GM12878 (cell line): ENCODE measurements around the gene TRIM63.

Experiments
- BRCA1 ChIP-seq: IDR thresholded peaks from 2 replicates; pipeline ENCODE4 v1.6.1; 2011; ENCODE audit warnings: low read depth, low read length, improper control_type of control experiment
- EGR1 ChIP-seq, 2 experiments: IDR thresholded peaks; 1 replicate in 1 of 2; 2 replicates in 1 of 2; pipeline ENCODE4 v1.6.1; 2011 to 2012; ENCODE audit warnings: low read depth in 2 of 2, low read length in 2 of 2, borderline replicate concordance in 1 of 2, mild to moderate bottlenecking in 1 of 2, moderate library complexity in 1 of 2
- MTA2 ChIP-seq: fragments of 450-650 bp; IDR thresholded peaks from 2 replicates; pipeline ENCODE4 v1.6.1; 2016; ENCODE audit warnings: low read depth, mild to moderate bottlenecking, moderate library complexity
- ZNF274 ChIP-seq: IDR thresholded peaks from one replicate; pipeline ENCODE4 v1.8.0; 2011; ENCODE audit not compliant: insufficient read length, insufficient read depth
- TF ChIP-seq, protein P1 (sequence below): IDR thresholded peaks from 2 replicates; pipeline ENCODE4 v1.6.1; 2012; ENCODE audit warnings: improper control_type of control experiment, low read depth, low read length; ENCODE audit not compliant: insufficient replicate concordance

GRCh38 chr1:26016953-26017545, 50.4 kb downstream of the TRIM63 start:
- TF ChIP-seq BRCA1 (no peak), EGR1 (IDR thresholded peaks at IDR 0.05; ENCODE audit: borderline replicate concordance in 1 of 2, low read depth in 2 of 2, low read length in 2 of 2) (no peak), ZNF274 (no peak), MTA2 (no peak)
- TF ChIP-seq, protein P1, sequence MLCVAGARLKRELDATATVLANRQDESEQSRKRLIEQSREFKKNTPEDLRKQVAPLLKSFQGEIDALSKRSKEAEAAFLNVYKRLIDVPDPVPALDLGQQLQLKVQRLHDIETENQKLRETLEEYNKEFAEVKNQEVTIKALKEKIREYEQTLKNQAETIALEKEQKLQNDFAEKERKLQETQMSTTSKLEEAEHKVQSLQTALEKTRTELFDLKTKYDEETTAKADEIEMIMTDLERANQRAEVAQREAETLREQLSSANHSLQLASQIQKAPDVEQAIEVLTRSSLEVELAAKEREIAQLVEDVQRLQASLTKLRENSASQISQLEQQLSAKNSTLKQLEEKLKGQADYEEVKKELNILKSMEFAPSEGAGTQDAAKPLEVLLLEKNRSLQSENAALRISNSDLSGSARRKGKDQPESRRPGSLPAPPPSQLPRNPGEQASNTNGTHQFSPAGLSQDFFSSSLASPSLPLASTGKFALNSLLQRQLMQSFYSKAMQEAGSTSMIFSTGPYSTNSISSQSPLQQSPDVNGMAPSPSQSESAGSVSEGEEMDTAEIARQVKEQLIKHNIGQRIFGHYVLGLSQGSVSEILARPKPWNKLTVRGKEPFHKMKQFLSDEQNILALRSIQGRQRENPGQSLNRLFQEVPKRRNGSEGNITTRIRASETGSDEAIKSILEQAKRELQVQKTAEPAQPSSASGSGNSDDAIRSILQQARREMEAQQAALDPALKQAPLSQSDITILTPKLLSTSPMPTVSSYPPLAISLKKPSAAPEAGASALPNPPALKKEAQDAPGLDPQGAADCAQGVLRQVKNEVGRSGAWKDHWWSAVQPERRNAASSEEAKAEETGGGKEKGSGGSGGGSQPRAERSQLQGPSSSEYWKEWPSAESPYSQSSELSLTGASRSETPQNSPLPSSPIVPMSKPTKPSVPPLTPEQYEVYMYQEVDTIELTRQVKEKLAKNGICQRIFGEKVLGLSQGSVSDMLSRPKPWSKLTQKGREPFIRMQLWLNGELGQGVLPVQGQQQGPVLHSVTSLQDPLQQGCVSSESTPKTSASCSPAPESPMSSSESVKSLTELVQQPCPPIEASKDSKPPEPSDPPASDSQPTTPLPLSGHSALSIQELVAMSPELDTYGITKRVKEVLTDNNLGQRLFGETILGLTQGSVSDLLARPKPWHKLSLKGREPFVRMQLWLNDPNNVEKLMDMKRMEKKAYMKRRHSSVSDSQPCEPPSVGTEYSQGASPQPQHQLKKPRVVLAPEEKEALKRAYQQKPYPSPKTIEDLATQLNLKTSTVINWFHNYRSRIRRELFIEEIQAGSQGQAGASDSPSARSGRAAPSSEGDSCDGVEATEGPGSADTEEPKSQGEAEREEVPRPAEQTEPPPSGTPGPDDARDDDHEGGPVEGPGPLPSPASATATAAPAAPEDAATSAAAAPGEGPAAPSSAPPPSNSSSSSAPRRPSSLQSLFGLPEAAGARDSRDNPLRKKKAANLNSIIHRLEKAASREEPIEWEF: no peak
